ENCODE data around the gene DDX11. TPM values are rescaled to one million over a fixed set of nuclear protein-coding genes. Genes with fewer than 3 reads are reported as not detected.
"Not testable (repeated sequence)": the region's sequence is repeated elsewhere in the genome, so short reads cannot be mapped to it uniquely, and the experiment has no call there.

The DDX11 gene
- total RNA-seq, 1 experiment from 2014 or later: 23.6 TPM

DNA sequence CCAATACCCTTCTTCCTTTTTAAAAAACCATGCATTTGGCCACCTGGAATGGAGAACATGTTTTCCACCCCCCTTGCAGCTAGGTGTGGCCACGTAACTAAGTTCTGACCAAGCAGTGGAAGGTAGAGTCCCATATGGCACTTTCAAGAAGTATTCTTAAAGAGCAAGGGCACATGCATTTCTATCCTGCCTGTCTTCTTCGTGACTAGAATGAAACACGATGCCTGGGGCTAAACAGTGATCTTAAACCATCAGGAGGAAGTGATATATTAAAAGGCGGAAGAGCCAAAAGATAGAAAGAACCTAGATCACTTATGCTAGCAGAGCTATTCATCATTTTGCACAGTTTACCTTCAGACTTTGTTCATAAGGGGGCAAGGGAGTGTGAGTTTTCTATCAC is 16.0 kb upstream of the DDX11 start:
- no peak for DNase-seq (ENCODE audit: extremely low read depth, low read depth)

DNA sequence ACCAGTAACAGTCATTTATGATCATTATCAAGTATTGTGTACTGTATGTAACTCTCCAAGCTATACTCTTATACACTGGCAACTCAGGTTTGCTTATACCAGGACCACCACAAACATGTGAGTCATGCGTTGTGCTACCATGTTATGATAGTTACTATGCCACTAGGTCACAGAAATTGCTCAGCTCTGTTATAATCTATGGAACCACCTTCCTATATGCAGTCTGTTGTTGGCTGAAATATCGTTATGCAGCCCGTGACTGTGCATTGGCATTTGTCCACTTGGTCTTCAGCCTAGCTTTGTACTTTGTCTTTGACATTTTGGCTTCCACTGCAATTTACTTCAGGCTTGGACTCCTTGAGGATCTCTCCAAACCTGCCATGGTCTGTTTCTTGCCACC is 7.5 kb upstream of the DDX11 start:
- DNase-seq (ENCODE audit: extremely low read depth, low read depth): not testable (repeated sequence)

DNA sequence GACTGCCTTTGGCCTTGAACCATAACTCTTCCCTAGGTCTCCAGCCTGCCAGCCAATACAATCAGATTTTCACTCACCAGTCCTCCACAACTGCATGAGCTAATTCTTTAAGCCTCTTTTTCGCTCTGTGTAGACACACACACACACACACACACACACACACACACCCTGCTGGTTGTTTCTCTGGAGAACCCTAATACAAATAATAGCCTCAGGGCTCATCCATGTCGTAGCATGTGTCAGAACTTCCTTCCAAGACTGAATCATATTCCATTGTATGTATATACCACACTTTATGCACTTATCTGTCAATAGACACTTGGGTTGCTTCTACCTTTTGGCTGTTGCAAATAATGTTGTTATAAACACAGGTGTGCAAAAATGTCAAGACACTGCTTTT is 6.0 kb upstream of the DDX11 start:
- not testable (repeated sequence) for DNase-seq (ENCODE audit: extremely low read depth, low read depth)

DNA sequence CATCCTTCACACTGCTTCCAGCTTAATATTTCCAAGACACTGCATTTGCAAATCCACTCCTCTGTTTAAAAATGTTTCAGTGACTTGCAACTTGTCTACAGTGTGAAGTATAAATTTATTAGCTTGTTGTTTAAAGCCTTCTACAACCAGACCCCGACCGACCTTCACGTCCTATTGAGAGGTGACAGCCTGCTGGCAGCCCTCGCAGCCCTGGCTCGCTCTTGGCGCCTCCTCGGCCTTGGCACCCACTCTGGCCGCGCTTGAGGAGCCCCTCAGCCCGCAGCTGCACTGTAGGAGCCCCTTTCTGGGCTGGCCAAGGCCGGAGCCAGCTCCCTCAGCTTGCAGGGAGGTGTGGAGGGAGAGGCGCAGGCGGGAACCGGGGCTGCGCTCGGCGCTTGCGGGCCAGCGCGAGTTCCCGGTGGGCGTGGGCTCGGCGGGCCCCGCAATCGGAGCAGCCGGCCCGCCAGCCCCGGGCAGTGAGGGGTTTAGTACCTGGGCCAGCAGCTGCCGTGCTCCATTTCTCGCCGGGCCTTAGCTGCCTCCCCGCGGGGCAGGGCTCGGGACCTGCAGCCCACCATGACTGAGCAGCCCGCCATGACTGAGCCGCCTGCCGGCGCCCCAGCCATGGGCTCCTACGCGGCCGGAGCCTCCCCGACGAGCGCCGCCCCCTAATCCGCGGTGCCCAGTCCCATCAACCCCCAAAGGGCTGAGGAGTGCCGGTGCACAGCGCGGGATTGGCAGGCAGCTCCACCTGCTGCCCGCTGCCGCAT is 2.5 kb upstream of the DDX11 start:
- not testable (repeated sequence) for DNase-seq (ENCODE audit: extremely low read depth, low read depth)

DNA sequence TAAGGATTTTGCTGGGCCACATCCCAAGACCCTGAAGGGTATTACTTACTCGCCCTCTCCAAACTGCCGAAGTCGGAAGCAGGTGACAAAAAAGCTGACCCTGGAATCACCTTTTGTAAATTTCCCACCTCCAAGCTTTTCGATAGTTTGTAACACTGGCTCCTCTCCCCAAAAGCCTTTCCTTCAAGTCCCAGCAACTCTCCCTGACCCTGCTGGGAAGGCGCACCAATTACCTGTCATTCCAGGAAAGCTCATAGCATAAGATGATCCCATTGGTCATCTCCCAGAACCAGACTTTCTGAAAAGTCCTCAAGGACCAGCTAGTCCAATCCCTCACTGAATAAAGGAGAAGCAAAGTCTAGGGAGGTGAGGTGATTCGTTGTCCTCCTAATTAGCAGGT is 698 bp upstream of the DDX11 start:
- DNase-seq (ENCODE audit: extremely low read depth, low read depth): not testable (repeated sequence)

DNA sequence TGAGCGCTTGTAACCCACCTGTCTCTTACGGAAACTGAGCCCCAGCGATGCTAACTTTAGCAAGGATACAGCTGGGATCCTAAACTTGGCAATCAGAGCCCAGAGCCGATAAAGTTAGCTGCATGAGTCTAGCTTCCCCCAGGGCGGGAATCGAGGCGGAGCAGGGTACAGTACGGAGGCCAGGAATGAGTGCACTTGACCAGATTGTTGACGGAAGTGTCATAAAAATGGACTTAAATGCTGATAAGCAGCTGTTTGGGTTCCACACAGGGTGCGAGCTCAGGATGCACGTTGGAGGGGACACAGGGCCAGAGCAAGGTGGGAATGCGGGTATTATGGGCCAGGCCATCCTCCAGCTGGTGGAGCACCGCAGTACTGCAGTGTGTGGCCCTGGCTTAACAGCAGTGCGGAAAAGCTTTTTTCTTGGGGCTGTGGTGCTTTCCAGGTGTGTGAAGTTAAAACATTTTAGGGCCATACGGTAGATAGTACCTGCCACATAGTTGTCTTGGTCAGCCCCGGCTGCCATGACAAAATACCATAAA is 744 bp downstream of the DDX11 start:
- DNase-seq (ENCODE audit: extremely low read depth, low read depth): not testable (repeated sequence)

DNA sequence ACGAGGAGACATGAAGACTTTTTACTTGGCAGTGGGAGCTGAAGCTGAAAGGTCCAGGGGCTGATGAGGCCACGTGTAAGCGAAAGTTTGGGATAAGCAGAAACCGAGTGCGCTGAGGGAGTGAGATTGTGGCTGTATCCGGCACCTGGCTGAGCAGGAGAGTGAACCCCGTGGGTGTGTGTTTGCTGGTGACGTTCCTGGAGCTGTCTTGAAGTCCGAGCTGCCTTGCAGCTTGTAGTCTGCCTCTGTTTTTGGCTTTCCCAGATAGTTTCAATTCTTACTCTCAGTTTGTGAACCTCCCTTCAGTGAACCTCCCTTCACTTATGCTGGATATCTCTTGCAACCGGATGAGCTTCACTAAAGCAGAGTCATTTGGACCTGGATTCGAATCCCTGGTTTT is 2.5 kb downstream of the DDX11 start:
- not testable (repeated sequence) for DNase-seq (ENCODE audit: extremely low read depth, low read depth)

DNA sequence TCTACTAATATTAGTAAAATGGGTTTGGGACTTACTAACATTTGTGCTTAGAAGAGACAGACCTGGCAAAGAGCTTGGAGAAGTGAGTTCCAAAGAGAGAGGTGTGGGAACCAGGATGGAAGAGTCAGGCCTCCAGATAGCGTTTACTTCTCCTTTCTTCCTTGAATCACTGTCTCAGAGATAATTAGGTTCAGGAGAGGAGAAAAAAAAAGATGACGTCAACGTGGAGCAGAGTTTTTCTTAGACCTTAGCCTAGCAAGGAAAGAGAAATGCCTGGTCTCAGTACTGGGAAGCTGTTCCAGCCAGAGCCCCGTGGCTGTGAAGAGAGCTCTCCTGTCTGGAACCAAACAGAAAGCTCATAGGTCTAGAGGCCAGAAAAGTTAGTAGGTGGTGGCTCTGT is 3.4 kb downstream of the DDX11 start:
- DNase-seq (ENCODE audit: extremely low read depth, low read depth): not testable (repeated sequence)

DNA sequence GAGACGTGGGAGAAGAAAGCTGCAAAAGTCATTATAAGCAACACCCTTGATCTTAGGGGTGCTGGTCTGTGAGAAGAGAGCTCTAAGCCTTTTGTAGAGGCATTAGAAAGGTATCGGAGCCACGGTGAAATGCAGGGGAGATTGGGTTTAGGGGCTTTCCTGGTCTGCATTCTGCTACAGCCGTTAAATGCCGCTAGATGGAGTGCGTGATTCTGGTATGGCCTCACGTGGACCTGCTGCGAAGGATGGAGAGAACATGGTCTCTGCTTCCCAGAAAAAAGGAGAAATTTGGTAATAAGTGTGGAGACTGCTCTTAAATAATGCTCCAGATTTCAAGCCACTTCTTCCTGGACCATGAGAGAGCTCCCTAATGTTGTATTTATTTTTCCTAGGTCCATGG is 4.3 kb downstream of the DDX11 start:
- DNase-seq (ENCODE audit: extremely low read depth, low read depth): peak; percentile 8

DNA sequence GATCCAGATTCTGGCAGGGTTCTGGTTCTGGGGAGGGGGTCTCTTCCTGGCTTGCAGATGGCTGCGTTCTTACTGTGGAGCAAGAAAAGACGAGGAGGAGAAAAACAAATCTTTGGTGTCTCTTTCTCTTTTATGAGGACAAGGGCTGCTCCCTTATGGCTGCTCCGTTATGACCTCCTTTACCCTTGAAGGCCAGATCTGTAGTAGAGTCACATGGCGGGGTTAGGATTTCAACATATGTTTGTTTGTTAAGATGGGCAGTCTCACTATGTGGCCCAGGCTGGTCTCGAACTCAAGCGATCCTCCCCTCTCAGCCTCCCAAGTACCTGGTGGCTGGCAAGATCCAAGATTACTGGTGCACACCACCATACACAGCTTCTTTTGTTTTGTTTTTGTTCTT is 5.8 kb downstream of the DDX11 start:
- not testable (repeated sequence) for DNase-seq (ENCODE audit: extremely low read depth, low read depth)

DNA sequence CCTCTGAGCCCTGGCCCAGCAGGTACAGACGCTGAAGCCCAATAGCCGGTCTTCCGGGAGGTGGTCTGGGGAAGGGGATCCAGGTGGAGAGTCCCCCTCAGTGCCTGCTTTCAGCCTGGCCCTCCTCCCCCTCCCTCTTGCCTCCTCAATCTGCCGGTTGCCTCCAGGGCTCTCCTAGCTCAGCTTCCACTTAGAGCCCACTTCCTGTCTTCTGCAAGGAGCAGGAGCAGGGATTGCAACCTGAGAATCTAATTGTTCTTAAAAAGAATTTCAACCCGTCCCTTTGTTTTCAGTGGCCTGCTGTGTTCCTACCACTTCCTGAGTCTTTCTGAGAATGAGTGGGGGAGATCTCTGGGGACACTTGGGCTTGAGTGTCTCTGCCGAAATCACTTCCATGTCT is 6.6 kb downstream of the DDX11 start:
- not testable (repeated sequence) for DNase-seq (ENCODE audit: extremely low read depth, low read depth)

DNA sequence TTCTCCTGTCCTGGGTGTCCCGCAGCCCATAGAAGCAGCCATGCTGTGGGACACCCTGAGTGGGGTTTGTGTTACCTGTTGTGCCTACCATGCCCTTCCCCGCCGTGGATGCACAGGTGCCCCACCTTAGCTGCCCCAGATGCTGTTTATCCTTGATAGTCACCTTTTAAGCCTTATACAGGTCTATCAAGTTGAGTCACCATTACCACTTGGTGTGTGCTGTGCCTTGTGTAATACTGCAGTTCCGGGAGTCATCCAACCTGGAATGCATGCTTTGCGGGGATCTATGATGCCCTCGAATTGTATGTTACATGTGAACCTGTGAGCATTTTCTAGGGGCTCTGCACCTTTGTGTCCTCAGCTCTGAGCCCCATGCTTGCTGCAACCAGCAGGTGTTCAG is 7.6 kb downstream of the DDX11 start:
- DNase-seq (ENCODE audit: extremely low read depth, low read depth): not testable (repeated sequence)

DNA sequence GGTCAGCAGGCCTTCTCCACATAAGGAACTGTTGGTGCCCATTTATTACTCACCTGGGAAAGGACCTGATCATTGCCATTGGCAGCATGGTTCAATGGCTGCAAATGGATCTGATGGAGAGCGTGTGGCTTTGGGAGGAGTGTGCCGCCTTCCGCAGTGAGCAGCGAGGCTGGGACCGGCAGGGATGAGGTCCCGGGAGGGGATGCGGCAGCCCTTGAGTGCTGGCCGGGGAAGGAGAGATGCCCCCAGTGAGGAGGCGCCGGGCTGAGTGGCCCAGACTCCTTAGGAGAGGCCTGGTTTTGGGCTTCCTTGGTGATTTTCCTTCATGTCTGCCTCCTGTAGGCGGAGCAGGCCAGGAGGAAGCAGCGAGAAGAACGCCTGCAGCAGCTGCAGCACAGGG is 10.6 kb downstream of the DDX11 start:
- DNase-seq (ENCODE audit: extremely low read depth, low read depth): not testable (repeated sequence)

DNA sequence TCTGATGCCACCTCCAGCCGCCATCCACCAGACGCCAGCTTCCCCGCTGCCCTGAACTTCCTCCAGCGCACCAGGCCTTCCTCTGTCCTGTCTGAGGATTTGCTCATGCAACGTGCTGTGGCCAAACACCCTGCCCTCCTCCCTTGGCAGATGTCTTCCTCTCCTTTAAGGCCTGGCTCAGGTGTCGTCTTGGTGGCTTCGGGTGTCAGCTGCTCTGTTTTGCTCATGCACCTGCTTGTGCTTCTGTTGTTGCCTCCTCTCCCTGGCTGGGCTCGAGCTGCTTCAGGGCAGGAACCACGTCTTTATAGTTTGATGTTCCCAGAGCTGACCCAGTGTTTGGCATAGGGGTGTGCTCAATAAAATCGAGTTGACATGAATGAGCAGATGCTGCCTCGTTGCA is 12.4 kb downstream of the DDX11 start:
- not testable (repeated sequence) for DNase-seq (ENCODE audit: extremely low read depth, low read depth)

DNA sequence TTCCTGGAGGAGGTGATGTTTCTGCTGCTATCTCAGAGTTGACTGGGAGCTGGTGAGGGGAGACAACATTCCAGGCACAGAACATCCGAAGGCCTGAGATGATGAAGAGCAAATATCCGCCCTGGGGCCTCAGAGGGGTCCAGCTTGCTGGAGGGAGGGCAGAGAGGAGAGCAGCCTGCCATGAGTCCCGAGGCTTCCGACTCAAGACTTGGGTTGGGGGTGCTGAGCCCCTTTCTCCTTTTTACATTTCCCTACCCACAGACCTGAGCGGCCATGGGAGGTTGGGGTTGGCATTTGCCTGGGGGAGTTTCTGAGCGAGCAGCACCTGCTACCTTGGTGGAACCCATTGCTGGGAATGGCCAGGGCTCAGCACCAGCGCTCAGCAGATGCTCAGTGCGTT is 13.8 kb downstream of the DDX11 start:
- not testable (repeated sequence) for DNase-seq (ENCODE audit: extremely low read depth, low read depth)

DNA sequence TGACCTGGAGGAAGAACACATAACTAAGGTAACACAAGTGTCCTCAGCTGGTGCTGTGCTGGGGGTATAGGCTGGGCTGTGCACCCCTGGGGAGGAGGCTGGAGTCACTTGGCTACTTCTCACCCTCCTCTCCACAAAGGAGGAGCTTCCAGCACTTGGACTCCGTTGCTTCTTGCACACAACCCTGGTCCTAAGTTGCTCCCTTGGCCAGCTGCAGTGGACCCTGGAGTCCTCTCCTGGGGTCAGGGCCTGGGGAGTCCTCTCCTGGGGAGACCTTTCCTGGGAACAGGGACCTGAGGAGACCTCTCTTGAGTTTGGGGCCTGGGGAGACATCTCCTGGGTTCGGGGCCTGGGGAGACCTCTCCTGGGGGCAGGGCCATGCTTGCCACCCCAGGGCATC is 14.3 kb downstream of the DDX11 start:
- DNase-seq (ENCODE audit: extremely low read depth, low read depth): not testable (repeated sequence)

DNA sequence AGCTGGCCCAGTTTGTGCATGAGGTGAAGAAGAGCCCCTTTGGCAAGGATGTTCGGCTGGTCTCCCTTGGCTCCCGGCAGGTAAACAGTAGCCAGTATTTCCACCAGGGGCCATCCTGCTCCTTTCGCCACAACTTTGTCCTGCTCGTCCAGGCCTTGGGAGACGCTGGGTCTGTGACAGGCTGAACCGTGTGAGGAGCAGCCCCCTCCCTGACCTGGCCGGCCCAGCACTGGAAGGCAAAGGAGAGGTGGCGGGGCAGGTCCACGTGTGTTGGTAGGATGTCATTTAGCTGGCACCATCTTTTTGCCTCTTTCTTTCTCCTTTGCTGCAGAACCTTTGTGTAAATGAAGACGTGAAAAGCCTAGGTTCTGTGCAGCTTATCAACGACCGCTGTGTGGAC is 15.4 kb downstream of the DDX11 start:
- no peak for DNase-seq (ENCODE audit: extremely low read depth, low read depth)

DNA sequence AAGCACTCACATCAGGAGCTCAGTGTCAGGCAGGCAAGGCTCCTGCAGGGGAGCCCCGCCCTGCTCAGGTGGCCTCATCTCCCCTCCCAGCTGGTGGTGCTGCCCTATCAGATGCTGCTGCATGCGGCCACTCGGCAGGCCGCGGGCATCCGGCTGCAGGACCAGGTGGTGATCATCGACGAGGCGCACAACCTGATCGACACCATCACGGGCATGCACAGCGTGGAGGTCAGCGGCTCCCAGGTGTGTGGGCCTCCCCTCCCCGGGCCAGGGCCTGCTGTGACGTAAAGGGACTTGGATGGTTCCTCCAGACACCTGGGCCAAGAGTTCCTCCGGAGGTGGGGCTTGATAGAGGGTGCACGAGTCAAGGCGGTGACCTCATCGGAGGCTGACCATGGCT is 18.0 kb downstream of the DDX11 start:
- not testable (repeated sequence) for DNase-seq (ENCODE audit: extremely low read depth, low read depth)

DNA sequence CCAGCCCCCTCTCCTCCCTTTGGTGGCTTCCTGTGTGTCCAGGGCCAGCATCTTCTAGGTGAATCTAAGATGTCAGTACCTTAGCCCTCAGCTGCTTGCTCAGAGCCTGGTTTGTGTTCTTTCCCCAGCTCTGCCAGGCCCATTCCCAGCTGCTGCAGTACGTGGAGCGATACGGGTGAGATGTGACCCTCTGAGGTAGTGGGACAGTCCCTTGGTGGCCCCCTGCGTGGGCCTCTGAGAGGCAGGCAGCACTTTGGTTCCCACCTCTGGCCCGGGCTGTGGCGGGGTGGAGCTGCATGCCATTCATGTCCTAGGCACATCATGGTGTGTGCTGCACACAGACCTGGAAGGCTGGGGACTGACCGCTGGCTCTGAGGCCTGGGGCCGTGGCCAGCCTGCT is 19.1 kb downstream of the DDX11 start:
- DNase-seq (ENCODE audit: extremely low read depth, low read depth): not testable (repeated sequence)

DNA sequence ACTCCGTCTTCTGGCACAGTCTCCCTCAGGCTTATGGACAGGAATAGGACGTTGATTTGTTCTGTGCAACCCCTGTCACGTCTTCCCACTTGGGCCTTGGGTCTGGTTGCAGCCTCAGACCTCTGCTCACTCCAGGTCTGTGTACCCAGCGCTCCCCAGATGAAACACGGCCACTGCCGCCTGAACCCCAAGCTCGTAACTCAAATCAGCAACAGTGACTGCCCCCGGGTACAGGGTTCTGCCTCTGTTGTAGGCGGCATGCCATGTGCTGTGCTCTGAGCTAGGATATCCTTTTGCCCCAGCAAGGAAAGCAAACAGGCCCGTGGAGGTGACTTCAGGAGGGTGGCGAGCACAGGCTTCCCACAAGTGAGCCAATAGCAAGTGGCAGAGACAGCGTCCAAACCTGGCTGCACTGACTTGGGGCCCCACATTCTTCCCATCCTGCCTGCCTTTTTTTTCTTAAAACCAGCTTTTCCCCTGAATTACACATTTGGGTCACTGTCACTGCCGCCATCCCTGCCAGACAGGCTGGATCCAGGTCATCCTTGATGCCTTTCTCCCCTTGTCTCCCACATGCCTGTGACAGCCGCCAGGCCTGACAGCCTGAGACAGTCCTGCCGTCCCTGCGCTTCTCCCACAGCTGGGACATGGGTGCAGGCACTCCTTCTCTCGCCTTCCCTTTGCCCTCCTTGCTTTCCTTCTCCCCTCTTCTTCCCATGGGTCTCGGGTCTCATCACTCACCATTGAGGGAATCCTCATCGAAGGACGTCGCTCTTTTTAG is 21.6 kb downstream of the DDX11 start:
- DNase-seq (ENCODE audit: extremely low read depth, low read depth): not testable (repeated sequence)

DNA sequence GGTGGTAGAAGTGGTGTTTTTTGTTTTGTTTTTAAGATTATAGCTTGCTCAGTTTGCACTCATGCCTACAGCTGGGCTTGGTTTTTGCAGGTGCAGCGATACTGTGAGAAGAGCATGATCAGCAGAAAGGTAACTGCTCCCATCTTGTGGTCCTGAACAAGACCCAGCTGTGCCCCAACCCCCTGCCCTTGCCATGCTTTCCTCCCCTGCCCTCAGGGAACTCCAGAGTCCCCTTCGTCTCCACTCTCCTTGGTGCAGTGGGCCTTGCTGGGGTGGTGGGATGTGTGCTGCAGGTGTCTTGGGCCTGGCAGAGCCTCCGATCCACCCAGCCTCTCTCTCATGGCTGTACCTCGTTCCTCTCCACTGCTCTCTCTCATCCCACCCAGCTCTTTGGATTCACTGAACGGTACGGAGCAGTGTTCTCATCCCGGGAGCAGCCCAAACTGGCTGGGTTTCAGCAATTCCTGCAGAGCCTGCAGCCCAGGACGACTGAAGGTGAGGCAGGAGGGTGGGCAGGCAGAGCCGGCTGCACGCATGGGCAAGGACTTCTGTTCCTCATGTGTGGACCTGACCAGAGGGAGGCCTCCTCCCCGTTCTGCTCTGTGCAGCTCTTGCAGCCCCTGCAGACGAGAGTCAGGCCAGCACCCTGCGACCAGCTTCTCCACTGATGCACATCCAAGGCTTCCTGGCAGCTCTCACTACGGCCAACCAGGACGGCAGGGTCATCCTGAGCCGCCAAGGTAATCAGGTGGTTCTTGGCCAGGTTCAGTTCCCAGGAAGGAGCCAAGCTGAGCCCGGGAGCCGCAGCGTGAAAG is 22.8 kb downstream of the DDX11 start:
- not testable (repeated sequence) for DNase-seq (ENCODE audit: extremely low read depth, low read depth)
